22Rv1 (cell line): Measurements from ENCODE around the gene PDZRN3.

Experiments used
- ZFX ChIP-seq: fragments of 450-650 bp; IDR thresholded peaks from 2 replicates; pipeline ENCODE4 v1.6.1; 2017; ENCODE audit warnings: antibody characterized with exemption, borderline replicate concordance
- TF ChIP-seq, protein P1 (sequence below): fragments of 450-650 bp; IDR thresholded peaks from 2 replicates; pipeline ENCODE4 v1.5.1; 2017; ENCODE audit warnings: mild to moderate bottlenecking

DNA sequence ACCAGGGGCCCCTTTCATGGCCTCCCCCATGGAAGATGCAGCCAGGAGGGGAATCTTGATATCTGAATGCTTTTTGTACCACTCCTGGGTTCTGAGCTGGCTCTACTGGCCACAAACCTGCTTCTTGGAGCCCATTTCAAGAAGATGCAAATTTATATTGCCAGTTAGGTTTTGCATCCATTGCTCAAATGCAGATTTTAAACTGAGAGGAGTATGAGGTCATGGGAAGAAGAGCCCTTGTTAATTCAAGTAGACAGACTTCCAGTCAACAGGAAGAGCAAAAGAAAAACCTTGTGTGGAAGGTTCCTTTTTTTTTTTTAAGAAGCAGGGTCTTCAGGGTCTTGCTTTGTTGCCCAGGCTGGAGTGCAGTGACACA, 133.5 kb downstream of the PDZRN3 start:
- TF ChIP-seq, protein P1, sequence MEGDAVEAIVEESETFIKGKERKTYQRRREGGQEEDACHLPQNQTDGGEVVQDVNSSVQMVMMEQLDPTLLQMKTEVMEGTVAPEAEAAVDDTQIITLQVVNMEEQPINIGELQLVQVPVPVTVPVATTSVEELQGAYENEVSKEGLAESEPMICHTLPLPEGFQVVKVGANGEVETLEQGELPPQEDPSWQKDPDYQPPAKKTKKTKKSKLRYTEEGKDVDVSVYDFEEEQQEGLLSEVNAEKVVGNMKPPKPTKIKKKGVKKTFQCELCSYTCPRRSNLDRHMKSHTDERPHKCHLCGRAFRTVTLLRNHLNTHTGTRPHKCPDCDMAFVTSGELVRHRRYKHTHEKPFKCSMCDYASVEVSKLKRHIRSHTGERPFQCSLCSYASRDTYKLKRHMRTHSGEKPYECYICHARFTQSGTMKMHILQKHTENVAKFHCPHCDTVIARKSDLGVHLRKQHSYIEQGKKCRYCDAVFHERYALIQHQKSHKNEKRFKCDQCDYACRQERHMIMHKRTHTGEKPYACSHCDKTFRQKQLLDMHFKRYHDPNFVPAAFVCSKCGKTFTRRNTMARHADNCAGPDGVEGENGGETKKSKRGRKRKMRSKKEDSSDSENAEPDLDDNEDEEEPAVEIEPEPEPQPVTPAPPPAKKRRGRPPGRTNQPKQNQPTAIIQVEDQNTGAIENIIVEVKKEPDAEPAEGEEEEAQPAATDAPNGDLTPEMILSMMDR = no peak
- TF ChIP-seq ZFX = no peak
